HG03378 (cell line): ENCODE measurements around the gene GPR63.
A peak's percentile ranks its signal among the peaks of the same experiment; 100 is the strongest.

ENCODE experiments used
- ATAC-seq: cut with Tn5 transposase; IDR thresholded peaks from one replicate; pipeline ENCODE4 v1.9.1; 2021; ENCODE audit warnings: mild to moderate bottlenecking, moderate library complexity; ENCODE audit not compliant: unreplicated experiment

Gene GPR63

DNA sequence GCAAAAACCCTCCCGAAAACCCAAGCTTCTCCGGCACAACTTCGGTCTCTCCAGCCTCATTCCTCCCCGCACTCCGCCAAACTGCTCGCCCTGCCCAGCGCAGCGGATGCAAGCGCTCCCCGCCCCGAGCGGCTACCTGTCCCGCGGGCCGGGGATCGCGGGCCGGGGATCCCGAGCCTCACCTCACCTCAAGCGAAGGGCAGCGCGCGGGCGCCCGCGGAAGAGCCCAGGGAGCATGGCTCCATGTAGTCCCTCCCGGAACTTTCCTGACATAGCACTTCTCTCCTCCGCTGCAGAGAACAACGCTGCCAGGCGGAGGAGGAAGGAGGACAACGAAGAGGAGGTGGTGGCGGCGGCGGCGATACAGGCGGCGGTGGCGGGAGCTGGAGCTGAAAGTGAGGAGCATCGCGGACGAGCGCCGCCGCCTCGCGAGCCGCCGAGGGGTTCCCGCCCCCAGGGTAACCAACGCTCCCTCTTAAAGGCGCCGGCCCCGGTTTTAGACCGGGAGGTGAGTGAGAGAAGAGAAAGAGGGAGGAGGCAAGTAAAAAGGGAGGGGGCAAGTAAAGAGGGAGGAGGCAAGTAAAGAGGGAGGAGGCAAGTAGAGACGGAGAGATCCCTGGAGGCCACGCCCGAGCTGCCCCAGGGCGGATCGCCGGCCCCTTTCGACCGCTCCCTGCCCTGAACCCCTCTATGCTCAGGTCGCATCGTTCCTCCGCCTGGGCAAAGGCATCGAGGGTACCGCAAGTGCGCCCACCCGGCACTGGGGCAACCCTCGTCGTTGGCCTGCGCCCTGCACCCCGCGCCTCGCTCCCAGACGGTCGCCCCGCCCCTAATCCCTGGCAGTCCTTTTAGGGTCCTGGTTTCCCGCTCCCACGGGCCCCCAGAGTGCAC, at the start of gene GPR63:
Gene GPR63 (minus strand): TSS at position 397 of the 891 bp plus-strand sequence. CDS start 37,746 bp downstream, outside the sequence.
- peak; percentile 88 for ATAC-seq

DNA sequence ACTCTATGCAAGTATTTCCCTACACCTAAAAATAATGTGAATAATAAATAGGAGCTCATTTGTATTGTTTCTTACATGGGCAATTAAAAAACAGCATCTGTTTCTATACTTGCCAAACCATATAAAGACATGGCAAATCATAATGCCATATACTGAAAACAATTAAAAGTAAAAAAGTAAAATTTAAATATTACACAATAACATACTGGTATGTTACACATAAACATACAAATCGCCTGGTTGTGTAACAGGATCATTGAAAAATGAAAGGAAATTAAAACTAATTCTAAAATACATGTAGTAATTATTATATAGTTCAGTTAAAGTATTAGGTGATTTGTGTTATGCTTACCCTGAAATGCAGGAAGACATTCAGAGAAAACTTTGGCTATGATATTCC, 49.2 kb upstream of the GPR63 start:
- no peak for ATAC-seq

DNA sequence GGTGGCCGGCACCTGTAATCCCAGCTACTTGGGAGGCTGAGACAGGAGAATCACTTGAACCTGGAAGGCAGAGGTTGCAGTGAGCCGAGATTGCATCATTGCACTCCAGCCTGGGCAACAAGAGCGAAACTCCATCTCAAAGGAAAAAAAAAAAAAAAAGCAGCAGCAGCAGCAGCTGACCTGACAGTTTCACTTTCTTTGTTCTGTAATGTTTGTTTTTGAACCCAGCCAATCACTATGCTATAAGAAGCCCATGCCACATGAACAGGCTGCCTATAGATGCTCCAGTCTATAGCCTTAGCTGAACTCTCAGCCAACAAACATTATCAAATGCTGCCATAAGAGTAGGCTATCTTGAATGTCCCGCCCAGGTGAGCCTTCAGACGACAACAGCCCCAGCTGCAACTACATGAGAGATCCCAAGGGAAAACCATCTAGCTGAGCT, 47.9 kb upstream of the GPR63 start:
- ATAC-seq = peak; percentile 89

- no peak for ATAC-seq
These were observed 40.9 kb upstream of the GPR63 start for GRCh38 chr6:96878143-96878542.

GRCh38 chr6:96876886-96877545, 39.7 kb upstream of the GPR63 start:
- ATAC-seq = no peak

DNA sequence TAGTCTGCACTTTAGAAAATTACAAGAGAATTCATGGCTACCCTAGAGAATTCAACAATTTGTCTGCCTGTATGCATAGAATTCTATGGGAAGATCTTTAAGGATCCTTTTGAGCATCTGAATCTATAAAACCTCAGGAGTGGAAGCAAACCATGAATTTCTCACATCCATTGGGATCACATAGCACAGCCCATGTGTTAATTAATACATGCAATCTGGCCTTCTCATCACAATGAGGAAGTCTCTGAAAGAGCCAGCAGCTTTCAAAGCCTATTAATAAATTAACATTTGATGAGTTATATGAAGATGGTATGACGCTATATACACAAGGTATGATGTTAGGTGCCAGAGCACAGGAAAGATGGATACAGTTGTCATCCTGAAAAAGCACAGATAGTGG, 35.7 kb upstream of the GPR63 start:
- no peak for ATAC-seq

- ATAC-seq = no peak
These were observed 27.8 kb upstream of the GPR63 start for GRCh38 chr6:96865055-96865405.

GRCh38 chr6:96864216-96865054, 27.2 kb upstream of the GPR63 start:
- ATAC-seq = no peak

DNA sequence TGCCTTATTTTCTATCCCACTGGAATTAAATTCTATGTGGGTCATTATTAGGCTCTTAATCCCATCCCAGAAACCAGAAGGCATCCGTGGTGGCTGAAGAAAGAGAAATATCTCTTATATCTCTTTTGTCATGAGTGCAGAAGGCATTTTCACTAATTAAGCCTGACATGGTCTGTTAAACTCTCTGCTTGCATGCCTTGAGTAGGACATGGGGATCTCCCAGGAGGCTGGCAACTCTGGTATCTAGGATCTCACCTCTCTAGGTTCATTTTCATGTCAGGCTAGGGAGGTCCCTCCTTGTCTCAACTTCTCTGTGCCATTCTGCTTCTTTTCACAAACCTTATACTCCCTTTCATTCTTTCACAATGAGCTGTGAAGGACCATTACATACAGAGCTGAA, 25.3 kb upstream of the GPR63 start:
- no peak for ATAC-seq

DNA sequence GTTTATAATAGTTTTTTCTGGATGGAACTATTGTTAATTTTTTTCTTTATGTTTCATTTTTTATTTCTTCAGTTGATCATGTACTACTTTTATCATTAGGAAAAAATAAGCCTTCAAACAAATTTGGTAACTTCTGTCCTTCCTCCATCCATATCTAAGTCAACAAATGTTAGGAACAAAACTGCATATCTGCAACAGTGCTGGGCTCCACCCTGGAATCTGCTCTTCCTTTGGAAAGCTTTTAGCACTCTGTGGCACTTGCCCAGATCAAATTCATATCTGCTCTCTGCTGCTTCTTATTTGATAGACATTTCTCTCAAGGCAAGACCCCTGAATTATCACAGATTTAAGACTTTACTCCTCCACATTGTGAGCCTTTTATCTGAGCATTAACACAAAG, 24.3 kb upstream of the GPR63 start:
- no peak for ATAC-seq

- no peak for ATAC-seq
These were observed 19.6 kb upstream of the GPR63 start for GRCh38 chr6:96856856-96857255.

DNA sequence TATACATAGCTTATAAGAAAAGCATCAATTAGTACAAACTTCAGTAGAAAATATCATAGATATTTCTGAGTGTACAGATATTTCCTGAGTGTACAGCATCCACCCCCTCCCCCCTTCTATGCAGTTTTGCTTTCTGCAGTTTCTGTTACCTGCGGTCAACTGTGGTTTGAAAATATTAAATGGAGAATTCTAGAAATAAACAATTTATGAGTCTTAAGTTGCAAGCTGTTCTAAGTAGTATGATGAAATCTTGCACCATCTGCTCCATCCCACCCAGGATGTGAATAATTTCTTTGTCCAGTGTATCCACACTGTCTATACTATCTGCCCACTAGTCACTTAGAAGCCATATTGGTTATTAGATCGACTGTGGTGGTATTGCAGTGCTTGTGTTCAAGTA, 15.8 kb upstream of the GPR63 start:
- no peak for ATAC-seq

- no peak for ATAC-seq
These were observed 15.3 kb upstream of the GPR63 start for GRCh38 chr6:96852605-96853004.

GRCh38 chr6:96851858-96852257, 14.6 kb upstream of the GPR63 start:
- ATAC-seq = no peak

GRCh38 chr6:96849615-96850014, 12.3 kb upstream of the GPR63 start:
- ATAC-seq = no peak

DNA sequence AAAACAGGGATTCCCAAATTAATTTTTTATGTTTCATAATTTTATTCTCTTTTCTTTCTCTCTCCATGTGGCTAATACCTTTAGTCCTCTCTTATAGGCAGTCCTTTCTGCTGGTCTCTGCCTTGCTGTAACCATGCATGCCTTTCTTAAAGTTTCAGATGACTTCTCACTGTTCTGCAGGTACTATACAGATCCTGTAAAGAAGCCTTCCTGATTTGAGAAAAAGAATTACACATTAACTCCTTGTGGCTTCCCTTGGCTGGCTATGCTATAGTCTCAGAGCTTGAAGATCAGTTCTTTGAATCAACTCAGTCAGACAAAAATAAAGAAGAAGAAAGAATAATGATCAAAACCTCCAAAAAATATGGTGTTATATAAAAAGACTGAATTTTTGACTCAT, 7.3 kb upstream of the GPR63 start:
- ATAC-seq = peak; percentile 76

DNA sequence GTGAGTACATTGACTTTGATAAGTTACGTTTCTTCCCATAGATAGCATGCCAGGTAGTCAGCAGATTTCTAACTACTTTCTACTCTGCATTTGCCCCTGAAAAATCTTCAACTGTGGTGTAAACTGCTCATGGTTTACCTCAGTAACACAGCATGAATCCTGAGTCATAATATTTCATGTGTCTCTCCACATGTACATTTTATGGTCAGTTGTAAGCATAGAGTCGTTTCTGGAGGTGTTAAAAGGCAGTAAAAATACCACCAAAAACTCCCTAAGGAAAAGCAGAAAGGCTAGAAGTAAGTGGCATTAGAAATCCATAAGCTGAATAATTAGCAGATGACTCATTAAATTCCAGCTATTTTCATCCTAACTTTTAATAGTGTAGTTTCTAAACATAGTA, 4.1 kb upstream of the GPR63 start:
- no peak for ATAC-seq

DNA sequence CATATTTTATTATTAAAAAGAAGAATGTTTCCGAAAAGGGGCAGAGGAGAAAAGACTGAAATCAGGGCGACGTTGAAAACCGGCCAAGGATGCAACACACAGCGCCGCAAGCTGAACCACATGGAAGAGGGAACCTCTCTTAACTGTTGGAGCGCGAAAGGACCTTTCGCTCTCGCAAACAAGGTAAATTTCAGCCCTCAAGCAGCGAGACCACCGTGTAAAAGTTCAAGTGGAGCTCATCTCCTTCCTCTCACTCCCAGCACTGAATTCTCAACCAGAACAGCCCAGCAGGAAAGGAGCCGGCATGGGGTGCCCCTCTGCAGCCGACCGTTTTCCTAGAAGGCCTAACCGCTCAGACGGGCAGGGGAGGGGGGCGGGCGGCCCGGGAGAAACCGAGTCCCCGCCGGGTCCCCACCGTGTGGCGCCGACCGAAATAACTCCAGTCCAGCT, 621 bp downstream of the GPR63 start:
- ATAC-seq = peak; percentile 23

GRCh38 chr6:96834070-96834469, 3.2 kb downstream of the GPR63 start:
- ATAC-seq = no peak

- no peak for ATAC-seq
These were observed 4.5 kb downstream of the GPR63 start for GRCh38 chr6:96832780-96833179.

GRCh38 chr6:96826865-96827264, 10.4 kb downstream of the GPR63 start:
- no peak for ATAC-seq
